ENCODE measurements around the gene RHOV. TPM values are rescaled to one million over a fixed set of nuclear protein-coding genes. Genes with fewer than 3 reads are reported as not detected.

RHOV gene
- total RNA-seq, 1 experiment from 2014 or later = 6.0 TPM

GRCh38 chr15:40899536-40900207 is 25.6 kb upstream of the RHOV start:
- no peak overlapping the region for H3K4me3 ChIP-seq (replicated peaks in 1 of 2; ENCODE audit: low read depth in 1 of 2, low read length in 2 of 2)
- peaks cover 14% of the 10 kb centered on the region in 2 experiments; a peak in 3 of 4 replicates for H3K36me3 ChIP-seq (ENCODE audit: control insufficient read depth in 1 of 2, insufficient read depth in 2 of 2, low read length in 2 of 2)
- H3K9me3 ChIP-seq (ENCODE audit: control insufficient read depth in 1 of 2, insufficient read depth in 1 of 2, low read depth in 1 of 2, low read length in 2 of 2) = no peaks in the 10 kb centered on the region
- no peak for ATAC-seq
- no peaks in the 10 kb centered on the region for H3K27me3 ChIP-seq (ENCODE audit: insufficient read depth, low read length)
- H2AFZ ChIP-seq (ENCODE audit: low read depth, low read length, poor library complexity, severe bottlenecking) = no peak overlapping the region
- ChIA-PET RAD21 (ENCODE audit: low non-redundant PET in 1 of 2, low total read pairs in 2 of 2, uncharacterized antibody in 2 of 2, unreplicated experiment in 2 of 2) (no interaction called here), CTCF (no interaction called here), POLR2A (no interaction called here)
- no peaks in the 10 kb centered on the region for H3K9me2 ChIP-seq (ENCODE audit: insufficient read depth)
- intact Hi-C loops (cut with micrococcal nuclease) = no loop called here
- no peaks in the 10 kb centered on the region for H4K20me1 ChIP-seq (ENCODE audit: insufficient read depth)
- DNase-seq (ENCODE audit: low read depth, low spot score) = no peak
- H3K4me2 ChIP-seq (ENCODE audit: low read length) = no peak overlapping the region
- TF ChIP-seq ELF1 (IDR thresholded peaks at IDR 0.05; ENCODE audit: borderline replicate concordance, low read depth) (no peak), ZFX (IDR thresholded peaks at IDR 0.05) (no peak), SRF (IDR thresholded peaks at IDR 0.05; ENCODE audit: low read depth) (no peak), FOSL1 (IDR thresholded peaks at IDR 0.05; ENCODE audit: low read depth) (no peak), CEBPB (IDR thresholded peaks at IDR 0.05; ENCODE audit: low read depth) (no peak), TCF7L2 (IDR thresholded peaks at IDR 0.05; ENCODE audit: borderline replicate concordance, extremely low read depth, insufficient read depth, insufficient read length) (no peak), CBX3 (IDR thresholded peaks at IDR 0.05; ENCODE audit: low read depth) (no peak), EZH2 (IDR thresholded peaks at IDR 0.05) (no peak), EGR1 (IDR thresholded peaks at IDR 0.05; ENCODE audit: low read depth) (no peak), SIN3A (IDR thresholded peaks at IDR 0.05; ENCODE audit: low read depth) (no peak), REST (IDR thresholded peaks at IDR 0.05; ENCODE audit: low read depth) (no peak), POLR2AphosphoS5 (IDR thresholded peaks at IDR 0.05; ENCODE audit: low read depth, low read length) (no peak), RAD21 (IDR thresholded peaks at IDR 0.05; ENCODE audit: low read depth) (no peak), ZNF274 (IDR thresholded peaks at IDR 0.05; ENCODE audit: low read depth, low read length) (no peak), ATF3 (IDR thresholded peaks at IDR 0.05) (no peak)
- no peak overlapping the region; the same call in 1 of the 2 replicates for H3K27ac ChIP-seq (ENCODE audit: low read depth, low read length)
- peaks cover 18% of the 10 kb centered on the region for H3K79me2 ChIP-seq (ENCODE audit: insufficient read depth, low read length)
- H3K4me1 ChIP-seq (ENCODE audit: control insufficient read depth in 1 of 2, insufficient read depth in 2 of 2, low read length in 2 of 2) = peaks cover 6 to 20% of the 10 kb centered on the region in 2 experiments
- no peak overlapping the region for H3K9ac ChIP-seq (ENCODE audit: low read length)
- no TSS peak for BruUV-seq (replicated peaks)
